HepG2 (cell line): ENCODE measurements around the gene NOVA2. TPM values are rescaled to one million over a fixed set of nuclear protein-coding genes. Genes with fewer than 3 reads are reported as not detected.

Experiments
- FOXO4 ChIP-seq: sonication (generic); formaldehyde crosslinking; conservative IDR thresholded peaks from 2 replicates; pipeline ENCODE4 v1.8.1; 2023; ENCODE audit warnings: missing genetic modification reagents
- HNF1B ChIP-seq: sonication (generic); formaldehyde crosslinking; IDR thresholded peaks from 2 replicates; pipeline ENCODE4 v1.5.1; 2020; ENCODE audit warnings: mild to moderate bottlenecking, moderate library complexity, missing genetic modification reagents
- RXRA ChIP-seq: sonication (generic); formaldehyde crosslinking; IDR thresholded peaks from 2 replicates; pipeline ENCODE4 v1.5.1; 2020; ENCODE audit warnings: missing genetic modification reagents
- TFDP1 ChIP-seq: IDR thresholded peaks from 2 replicates; pipeline ENCODE4 v1.6.1; 2016; ENCODE audit warnings: missing compliant biosample characterization, missing genetic modification reagents, borderline replicate concordance
- ZGPAT ChIP-seq: IDR thresholded peaks from 2 replicates; pipeline ENCODE4 v1.6.1; 2016; ENCODE audit warnings: mild to moderate bottlenecking
- ZNF280D ChIP-seq: sonication (generic); formaldehyde crosslinking; IDR thresholded peaks from 2 replicates; pipeline ENCODE4 v1.5.1; 2020; ENCODE audit warnings: mild to moderate bottlenecking, missing genetic modification reagents
- ZNF580 ChIP-seq: IDR thresholded peaks from 2 replicates; pipeline ENCODE4 v1.6.1; 2016; ENCODE audit warnings: low read depth, borderline replicate concordance
- polyA plus RNA-seq, 8 experiments: library from polyadenylated mRNA; depleted of rRNA in 3 of 8; stranded (reverse) in 7 of 8; unstranded in 1 of 8; fragments of >200 nt; fragmentation: Illumina TruSeq in 4 of 8; extraction: Trizol in 4 of 8; gene quantifications; 2 replicates each; pipeline versions ENCODE4 v1.2.1 to v1.2.3, GENCODE V29; 2011 to 2016; ENCODE audit warnings: low read depth in 4 of 8, missing spikeins in 1 of 8, mixed read lengths in 1 of 8; ENCODE audit not compliant: insufficient read depth in 1 of 8
- total RNA-seq, 5 experiments: library from RNA; depleted of rRNA; stranded (reverse); fragments of >200 nt; fragmentation: Illumina TruSeq; extraction: Trizol; gene quantifications; 2 replicates each; pipeline ENCODE4 v1.2.3, GENCODE V29; 2016; ENCODE audit warnings: low read depth in 1 of 5

NOVA2 gene
- total and polyA plus RNA-seq, 2 of the 13 experiments (the other 11 are each of a cell fraction or from before 2014, with no cell fraction given): not detected

GRCh38 chr19:45885556-45886426, 87.9 kb downstream of the NOVA2 start, which contains the start of gene IRF2BP1 (continued):
- peak; percentile 82; the same call in 1 of the 2 replicates for TF ChIP-seq FOXO4 (CRISPR knock-in tag)
- no peak for TF ChIP-seq RXRA (CRISPR knock-in tag)
- TF ChIP-seq ZNF580 (CRISPR knock-in tag): no peak
- no peak for TF ChIP-seq ZGPAT (CRISPR knock-in tag)
- TF ChIP-seq ZNF280D: no peak
- peak; percentile 18; the same call in 1 of the 2 replicates for TF ChIP-seq HNF1B (CRISPR knock-in tag)
- peak; percentile 39; the same call in 1 of the 2 replicates for TF ChIP-seq TFDP1
